T-helper 1 cell (primary cell): ENCODE data around the gene ATP11A.

Source experiments
- DNase-seq, 5 donors: peaks; one replicate each; pipeline ENCODE4 v3.0.0-alpha.2; 2012 to 2020

Gene ATP11A

DNA sequence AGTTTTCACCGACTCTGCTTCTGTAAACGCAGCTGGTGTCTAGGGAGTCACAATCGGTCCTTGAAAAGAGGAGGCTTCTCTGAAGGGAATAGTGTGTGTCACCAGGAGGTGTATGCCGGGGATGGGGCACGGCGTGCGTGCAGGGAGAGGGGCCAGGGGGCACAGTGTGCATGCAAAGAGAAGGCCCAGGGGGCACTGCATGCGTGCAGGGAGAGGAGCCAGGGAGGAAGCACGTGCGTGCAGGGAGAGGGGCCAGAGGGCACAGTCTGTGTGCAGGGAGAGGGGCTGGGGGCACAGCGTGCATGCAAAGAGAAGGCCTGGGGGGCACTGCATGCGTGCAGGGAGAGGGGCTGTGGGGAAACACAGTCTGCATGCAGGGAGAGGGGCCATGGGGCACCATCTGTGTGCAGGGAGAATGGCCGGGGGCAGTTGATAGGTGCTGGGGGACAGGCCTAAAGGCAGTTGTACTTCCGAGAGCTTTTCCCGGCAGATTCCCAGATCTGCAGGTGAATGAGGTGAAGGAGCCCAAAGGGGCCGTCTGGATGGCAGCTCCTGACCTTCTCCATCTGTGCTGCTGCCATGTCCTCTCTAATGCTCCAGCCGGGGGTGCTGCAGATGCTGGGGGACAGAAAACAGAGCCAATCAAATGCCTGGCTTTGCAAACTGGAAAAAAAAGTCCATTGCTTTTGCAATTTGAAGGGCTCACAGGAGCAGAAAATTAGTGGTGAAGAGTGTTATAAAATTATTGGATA is 36.4 kb downstream of the ATP11A start:
- DNase-seq = no peak

DNA sequence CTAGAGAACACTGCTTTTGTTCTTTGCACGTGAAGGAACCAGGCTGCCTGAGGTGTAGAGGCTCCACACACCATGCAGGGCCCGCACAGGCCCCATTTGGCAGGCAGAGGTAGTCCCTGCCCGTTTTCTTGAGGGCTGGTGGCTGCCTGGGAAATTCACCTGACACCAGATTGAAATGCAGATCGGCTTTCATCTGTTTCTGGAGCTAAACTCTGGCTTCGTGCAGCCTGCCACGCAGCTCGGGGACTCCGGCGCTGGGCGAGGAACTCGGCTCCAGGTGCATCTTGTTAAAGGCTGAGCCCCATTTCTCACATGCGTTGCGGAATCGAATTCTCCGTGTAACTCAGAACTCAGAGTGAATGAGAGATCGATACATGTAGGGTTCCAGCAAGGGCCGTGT is 37.7 kb downstream of the ATP11A start:
- no peak for DNase-seq

DNA sequence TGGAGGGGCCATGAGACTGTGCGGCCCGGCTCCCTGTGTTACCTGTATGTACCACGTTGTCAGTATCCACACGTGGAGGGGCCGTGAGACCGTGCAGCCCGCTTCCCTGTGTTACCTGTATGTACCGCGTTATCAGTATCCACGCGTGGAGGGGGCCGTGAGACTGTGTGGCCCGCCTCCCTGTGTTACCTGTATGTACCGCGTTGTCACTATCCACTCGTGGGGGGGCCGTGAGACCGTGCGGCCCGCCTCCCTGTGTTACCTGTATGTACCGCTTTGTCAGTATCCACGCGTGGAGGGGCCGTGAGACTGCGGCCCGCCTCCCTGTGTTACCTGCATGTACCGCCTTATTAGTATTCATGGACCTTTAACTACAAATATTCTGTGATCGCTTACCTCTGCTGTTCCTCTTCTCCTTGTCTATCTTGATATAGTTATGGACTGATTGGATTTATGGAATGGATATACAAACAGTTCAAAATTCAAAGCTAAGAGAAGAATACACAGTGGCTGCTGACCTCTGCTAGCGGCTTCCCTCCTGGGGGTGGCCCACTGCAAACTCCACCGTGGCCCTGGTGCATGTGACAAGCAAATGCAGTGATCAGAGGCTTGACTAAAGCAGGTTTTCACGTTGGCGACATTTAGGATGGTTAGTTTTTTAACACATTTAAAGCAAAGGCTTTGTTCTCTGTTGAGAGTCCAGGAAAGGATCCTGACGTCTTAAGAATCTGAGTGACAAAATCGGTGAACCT is 38.7 kb downstream of the ATP11A start:
- DNase-seq = no peak

DNA sequence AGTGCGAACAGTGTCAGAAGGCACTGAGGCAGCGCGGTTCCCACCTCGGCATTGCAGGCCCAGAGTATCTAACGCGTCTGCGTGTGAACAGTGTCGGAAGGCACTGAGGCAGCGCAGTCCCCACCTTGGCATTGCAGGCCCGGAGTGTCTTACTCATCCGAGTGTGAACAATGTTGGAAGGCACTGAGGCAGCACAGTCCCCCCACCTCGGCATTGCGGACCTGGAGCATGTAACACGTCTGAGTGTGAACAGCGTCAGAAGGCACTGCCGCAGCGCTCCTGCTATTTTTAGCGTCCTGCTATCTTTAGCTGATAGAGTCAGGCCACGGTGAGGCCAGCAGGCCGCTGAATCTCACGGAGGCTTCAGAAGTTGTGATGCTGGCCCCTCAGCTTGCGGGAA is 39.6 kb downstream of the ATP11A start:
- no peak for DNase-seq

DNA sequence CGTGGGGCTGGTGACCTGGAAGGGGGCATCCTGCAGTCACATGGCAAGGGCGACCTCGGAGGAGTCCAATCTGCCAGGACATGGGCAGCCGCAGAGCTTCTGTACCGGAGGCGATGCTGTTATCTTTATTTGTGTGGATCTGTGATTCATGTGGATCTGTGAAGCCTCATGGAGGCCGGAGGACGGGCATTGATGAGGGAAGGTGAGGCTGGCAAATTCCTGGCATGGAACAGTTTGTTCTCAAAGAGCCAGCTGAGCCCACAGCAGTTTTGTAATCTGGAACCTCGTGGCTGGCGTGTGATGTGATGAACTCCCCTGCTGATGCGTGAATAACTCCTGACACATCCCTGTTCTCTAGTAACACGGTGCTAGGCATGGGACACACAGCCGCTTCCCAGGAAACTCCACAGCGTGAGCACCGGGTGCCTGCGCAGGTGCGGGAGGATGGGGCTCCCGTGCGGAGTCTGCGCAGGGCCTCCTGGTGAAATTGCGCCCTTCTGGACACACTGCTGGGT is 40.4 kb downstream of the ATP11A start:
- no peak for DNase-seq

DNA sequence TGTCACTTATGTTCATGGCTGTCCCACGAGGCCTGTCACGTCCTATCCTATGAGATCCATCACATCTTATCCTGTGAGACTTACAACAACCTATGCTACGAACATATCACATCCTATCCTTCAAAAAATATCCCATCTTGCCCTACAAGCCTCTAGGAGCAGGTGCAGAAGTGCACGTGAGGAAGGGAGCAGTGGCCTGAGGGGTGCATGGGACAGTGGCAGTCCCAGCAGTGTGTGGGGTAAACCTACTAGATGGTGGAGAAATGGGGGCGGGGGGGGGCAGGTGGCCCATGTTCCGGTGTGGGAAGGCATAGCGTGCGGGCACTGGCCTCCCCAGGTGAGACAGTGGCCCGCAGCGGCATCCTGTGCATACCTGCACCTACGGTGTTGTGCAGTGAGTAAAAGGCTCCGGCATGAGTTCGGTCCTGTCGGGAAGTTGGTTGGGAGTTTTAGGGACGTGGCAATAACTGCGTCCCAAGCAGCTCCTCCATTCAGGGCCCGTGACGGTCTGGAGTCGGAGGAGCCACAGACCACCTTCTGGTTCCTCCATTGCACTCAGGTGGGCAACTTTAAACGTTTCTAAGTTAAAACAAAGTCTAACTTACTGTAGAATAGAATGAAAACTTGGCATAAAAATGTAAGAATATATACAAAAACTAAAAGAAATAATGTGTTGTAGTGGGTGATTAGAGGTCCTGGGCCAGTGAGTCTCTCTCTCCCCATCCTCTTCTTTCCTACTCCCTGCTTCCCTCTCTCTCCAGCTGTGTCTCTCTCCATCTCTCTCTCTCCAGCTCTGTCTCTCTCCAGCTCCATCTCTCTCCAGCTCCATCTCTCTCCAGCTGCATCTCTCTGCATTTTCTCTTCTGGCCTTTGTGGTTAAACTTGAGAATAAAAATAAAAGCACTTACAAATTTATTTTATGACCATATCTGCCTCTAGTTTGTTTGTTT is 42.1 kb downstream of the ATP11A start:
- DNase-seq = no peak

DNA sequence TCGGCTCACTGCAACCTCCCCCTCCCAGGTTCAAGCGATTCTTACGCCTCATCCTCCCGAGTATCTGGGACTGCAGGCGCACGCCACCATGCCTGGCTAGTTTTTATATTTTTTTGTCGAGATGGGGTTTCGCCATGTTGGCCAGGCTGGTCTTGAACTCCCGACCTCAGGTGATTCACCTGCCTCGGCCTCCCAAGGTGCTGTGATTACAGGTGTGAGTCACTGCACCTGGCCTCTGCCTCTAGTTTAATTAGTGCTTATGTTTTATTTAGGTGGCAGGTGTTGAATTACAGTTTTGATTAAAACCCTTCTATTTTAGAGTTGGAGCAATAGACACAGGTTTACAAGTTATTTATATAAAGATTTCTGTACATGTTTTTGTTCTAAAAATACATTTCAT is 42.8 kb downstream of the ATP11A start:
- no peak for DNase-seq

DNA sequence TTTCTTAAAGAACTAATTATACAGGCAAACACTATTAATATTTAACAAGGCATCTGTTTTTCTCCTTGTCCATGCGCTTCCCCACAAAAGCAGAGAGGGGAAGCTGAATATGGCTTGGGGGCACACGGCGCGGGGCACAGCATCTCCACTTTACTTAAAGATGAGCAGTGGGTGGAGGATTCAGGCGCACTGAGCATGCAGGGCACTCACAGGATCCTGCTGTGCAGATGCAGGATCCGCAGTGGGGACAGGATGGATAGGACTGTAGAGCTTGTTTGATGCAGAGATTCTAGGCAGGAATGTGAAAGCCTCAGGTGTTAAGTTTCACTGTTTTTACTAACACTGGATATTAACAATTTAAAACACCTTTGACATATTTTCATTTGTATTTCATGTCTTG is 43.3 kb downstream of the ATP11A start:
- no peak for DNase-seq

DNA sequence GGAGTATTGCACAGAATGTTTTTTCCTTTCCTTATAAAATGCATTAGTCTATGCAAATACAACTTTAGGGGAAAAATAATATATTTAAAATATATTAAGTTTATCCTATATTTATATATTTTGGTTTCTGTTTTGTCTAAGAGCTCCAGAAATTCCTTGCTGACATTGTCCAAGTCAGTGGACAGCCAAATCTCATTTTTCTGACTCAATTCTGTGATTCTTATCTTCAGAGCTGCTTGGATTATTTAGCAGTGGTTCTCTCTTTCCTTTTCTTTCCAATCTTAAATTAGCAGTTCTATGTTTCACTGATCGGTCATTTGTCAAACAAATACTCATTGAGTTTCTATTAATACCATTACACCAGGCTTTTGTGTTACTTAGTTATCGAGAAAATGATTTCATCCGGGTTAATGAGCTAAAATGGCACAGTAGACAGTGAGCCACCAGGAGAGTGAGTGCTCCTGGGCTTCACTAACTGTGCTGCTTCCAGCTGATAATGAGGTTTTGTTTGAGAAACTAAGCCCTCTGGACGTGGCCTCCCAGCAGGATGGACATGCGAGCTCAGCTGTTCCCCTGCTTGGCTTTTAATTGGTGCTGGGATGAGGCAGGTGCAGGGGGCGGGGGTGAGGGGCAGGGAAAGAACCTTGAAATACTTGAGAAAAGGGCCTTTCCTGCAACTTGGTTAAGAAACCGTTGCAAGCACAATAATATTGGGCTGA is 44.0 kb downstream of the ATP11A start:
- no peak for DNase-seq

DNA sequence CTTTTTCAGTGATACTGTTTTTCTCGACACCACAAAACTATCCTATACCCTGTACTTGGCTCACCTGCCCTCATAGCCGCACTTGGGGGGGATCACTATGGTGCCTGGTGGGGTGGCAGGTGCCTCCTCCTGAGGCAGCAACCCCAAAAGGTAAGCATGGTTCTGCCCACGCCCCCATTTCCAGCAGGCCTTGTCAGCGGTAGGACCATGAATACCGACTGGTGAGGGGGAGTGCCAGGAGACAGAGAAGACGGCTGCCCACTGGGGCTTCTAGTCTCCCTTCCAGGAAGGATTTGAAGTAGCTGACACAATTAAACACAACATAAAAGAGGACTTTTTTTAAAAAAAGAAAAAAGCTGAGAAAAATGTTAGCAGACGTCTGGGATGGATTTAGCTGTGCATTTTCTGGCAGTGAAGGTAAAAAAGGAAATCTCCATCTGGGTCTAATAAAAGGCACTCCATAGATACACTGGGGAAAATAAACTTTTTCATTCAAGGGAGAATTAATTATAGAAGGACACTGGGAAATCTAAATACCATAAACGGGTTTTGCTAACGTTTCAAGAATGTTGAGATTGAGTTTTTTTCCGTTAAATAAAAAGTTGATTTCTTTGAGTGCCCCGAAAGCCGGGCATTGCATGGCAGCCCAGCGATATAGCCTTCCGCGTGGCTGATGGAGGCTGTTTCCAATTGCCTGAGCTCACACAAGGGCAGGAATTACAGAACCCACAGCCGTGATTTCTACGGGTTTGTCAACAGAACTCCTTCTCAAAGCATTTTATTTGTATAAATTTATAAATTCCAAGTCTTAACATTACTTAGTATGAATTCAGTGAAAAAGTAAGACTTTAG is 45.1 kb downstream of the ATP11A start:
- DNase-seq = no peak

DNA sequence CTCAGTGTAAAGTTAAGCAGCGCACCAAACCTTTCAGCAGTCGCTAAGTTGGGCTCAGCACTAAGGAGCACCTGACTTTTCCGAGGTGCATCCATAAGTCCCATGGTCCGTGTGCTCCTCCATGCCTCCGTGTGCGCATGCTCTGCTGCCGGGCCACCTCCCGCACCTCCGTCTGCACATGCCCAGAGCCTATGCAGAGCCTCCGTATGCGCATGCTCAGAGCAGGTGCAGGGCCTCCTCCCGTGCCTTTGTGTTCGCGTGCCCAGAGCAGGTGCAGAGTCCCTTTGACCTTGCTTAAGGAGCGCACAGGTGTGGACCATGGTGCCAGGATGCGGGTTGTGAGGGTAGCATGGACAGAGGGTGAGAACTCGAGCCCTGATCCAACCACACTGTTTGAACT is 46.0 kb downstream of the ATP11A start:
- no peak for DNase-seq

DNA sequence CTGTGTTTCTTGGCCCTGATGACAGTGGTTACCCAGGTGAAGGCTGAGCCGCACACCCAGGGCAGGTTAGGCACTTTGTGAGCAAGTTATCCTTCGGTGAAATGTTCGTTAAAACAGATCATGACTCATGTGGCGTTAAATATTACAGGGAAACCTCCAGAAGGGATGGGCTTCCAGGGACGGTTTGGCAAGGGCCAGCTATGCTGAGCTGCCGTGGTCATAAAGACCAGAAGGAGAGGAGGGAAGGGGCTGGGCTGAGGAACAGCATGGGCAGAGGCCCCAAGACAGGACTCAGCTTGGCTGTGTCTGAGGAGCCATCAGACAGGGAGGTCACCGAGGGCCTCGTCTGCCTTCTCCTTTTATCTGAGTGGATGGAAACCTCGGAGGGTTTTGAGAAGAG is 47.5 kb downstream of the ATP11A start:
- no peak for DNase-seq

DNA sequence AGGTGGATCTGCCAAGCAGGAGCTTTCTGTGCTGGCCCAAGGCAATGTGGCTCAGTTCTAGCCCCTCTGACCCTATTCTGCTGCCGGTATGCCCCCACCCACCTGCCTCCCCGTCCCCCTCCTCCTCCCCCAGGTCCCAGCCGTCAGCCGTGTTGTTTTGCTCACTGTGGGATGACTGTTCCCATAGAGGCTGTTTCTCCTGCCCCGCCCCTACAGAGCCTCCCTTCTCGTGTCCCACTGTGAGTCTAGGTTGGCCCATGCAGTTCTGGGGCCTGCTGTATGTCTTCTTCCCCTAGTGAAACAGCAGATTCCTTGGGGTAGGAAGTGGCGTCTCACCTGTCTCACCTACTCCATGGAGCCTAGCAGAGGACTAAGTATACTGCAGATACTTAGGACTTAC is 48.8 kb downstream of the ATP11A start:
- DNase-seq = no peak

DNA sequence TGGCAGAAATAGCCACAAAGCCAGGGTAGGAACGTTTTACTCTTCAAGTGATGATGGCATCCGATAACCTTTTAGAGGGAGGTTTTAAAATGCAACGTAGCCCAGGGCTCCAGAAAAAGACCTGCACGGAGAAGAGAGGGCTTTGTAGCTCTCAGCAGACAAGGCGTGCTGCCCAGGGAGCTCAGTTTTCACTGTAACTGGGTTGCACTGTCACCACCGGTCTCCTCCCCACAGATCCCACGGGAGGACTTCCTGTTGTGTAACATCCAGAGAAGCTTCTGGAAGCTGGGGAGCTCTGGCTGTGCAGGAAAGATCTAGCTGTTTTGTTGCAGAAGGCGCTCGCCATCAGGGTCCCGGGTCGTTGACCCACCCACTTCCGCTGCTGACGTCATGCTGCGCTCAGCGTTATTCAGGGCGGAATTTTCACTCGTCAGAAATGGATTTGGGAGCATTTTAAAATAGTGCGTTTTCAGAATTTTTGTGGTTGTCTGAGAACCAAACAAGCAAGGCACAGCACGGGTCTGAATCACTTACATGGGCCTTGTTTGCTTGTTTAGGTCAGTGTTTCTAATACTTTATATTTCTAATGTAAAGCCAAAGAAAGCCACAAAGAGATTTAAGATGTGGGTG is 50.8 kb downstream of the ATP11A start:
- no peak for DNase-seq

DNA sequence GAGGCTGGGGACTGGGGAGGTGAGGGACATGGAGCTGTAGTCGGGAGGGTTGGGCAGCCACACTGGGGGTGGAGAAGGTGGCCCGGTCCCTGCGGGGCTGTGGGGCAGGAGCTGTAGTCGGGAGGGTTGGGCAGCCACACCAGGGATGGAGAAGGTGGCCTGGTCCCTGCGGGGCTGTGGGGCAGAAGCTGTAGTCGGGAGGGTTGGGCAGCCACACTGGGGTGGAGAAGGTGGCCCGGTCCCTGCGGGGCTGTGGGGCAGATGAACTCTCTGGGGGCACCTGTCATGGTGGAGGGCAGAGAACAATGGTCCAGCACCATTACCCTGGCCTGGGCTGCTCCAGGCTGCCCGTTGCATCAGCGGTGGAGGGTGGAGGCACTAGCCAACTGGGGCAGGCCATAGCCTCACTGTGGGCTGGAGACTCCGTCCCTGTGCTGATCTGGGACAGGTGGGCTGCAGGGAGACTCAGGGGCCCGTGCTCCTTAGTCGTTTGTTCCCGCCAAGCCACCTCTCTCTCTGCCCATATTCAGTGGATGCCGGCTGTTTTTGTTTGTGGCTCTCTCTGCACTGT is 51.4 kb downstream of the ATP11A start:
- no peak for DNase-seq

DNA sequence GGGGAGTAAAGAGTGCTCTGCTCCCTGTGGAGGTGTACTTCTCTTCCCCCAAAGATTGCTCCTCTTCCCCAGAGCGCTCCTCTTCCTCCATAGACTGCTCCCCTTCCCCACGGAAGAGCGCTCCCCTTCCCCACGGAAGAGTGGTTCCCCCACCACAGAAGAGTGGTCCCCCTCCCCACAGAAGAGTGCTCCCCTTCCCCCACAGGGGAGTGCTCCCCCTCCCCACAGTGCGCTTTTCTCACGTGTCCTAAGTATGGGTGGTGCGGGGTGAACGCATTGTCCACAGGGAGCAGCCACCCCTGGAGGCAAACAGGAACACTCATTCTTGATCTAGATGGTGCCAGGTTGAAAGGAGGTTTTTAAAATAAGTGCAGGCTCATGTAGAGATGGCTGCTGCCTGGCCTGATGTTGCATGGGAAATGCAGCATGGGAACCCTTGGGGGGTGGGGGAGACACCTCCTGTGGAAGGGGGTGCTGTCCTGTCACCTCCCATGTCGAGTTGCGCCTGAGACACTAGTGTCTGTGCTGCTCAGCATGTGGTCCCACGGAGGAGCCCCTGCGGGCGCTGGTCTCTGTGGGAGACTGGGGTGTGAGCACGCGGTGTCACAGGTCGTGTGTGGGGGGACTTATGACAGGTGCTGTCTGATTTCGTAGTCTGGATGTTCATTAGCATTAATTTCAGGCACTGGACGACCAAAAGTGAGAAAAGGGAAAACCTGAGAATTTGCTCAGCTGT is 52.2 kb downstream of the ATP11A start:
- no peak for DNase-seq

DNA sequence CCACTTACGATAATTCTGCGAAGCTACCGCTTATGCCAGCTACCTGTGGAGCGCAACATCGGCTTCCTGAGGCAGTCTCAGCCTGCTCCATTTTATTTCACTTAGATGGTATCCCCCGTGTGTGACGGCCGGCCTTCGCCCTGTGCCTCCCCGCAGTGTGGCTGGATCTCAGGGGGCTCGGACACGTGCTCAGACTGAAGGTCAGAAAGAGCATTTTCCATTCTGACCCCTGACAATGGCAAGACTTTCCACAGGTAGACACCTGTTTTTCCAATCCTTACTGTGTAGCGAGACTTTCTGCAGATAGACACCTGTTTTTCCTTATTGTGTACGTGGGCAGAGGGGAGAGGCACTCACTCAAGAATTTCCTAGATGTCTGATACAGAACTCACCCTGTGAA is 52.7 kb downstream of the ATP11A start:
- DNase-seq = no peak

DNA sequence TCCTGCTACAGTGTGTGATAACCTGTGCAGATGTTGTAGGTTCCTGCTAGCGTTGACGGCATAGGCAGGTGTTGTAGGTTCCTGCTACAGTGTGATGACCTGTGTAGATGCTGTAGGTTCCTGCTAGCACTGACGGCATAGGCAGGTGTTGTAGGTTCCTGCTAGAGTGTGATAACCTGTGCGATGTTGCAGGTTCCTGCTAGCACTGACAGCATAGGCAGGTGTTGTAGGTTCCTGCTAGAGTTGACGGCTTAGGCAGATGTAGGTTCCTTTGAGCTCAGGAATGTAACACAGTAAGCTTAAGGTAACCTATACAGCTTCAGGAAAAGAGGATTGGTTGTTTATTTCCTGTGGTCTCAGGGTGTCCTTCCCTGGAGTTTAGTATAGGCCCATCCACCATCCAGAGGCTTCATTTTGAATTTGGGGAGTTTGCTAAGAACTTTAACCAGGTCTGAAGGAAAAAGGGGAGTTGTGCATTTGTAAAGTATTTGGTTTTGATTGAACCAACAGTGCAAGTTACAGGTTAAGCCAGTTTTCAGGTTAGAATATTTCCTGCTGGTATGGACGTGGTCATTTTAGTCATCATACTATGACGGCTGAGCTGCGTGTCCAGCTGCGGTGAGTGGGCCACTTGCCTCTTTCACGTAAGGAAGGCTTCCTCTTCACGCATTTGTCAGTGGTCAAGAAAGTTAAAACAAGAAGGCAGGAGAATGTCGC is 53.8 kb downstream of the ATP11A start:
- DNase-seq = no peak
